GM12878 (cell line): ENCODE measurements around the gene PCSK6. TPM values are rescaled to one million over a fixed set of nuclear protein-coding genes. Genes with fewer than 3 reads are reported as not detected.

Experiments used
- POU2F2 ChIP-seq: IDR thresholded peaks from 3 replicates; pipeline ENCODE4 v1.6.1; 2011; ENCODE audit warnings: low read depth, mild to moderate bottlenecking, low read length, borderline replicate concordance
- SUZ12 ChIP-seq: fragments of 200-600 bp; sonication (generic); IDR thresholded peaks from one replicate; pipeline ENCODE4 v1.6.1; 2018; ENCODE audit warnings: antibody characterized with exemption, mild to moderate bottlenecking; ENCODE audit not compliant: unreplicated experiment
- polyA plus RNA-seq, 11 experiments: library from polyadenylated mRNA; depleted of rRNA in 4 of 11; unstranded in 6 of 11; stranded (reverse) in 5 of 11; fragments of >200 nt; fragmentation: Nextera tagmentation in 4 of 11; fragmentation: Illumina TruSeq in 1 of 11; extraction: Ambion mirVana in 4 of 11; extraction: Trizol in 1 of 11; gene quantifications; 1 replicate in 1 of 11; 2 replicates in 10 of 11; pipeline versions ENCODE4 v1.2.1 to v1.2.3, GENCODE V29; 2011 to 2016; ENCODE audit warnings: inconsistent platforms in 2 of 11, missing spikeins in 2 of 11, low read depth in 1 of 11
- total RNA-seq, 4 experiments: library from RNA; depleted of rRNA in 3 of 4; stranded (reverse); fragments of >200 nt in 3 of 4; fragmentation: Illumina TruSeq in 1 of 4; extraction: Trizol in 1 of 4; gene quantifications; 2 replicates each; pipeline versions ENCODE4 v1.2.1 to v1.2.3, GENCODE V29; 2013 to 2021
- TF ChIP-seq, protein P1 (sequence below): IDR thresholded peaks from 2 replicates; pipeline ENCODE4 v1.6.1; 2012; ENCODE audit warnings: mild to moderate bottlenecking, low read depth, low read length
- TF ChIP-seq, protein P2 (sequence below), 3 experiments: IDR thresholded peaks in 2 of 3; conservative IDR thresholded peaks in 1 of 3; 2 replicates each; pipeline ENCODE4 v1.5.1; 2011; ENCODE audit warnings: low read depth in 3 of 3, low read length in 3 of 3, mild to moderate bottlenecking in 3 of 3, control low read depth in 2 of 3, moderate library complexity in 2 of 3, inconsistent platforms in 1 of 3, mixed read lengths in 1 of 3; ENCODE audit not compliant: control insufficient read depth in 2 of 3, insufficient read depth in 1 of 3; ENCODE audit errors: extremely low read depth in 1 of 3
- TF ChIP-seq, protein P3 (sequence below): fragments of 450-650 bp; IDR thresholded peaks from 2 replicates; pipeline ENCODE4 v1.6.1; 2018; ENCODE audit warnings: borderline replicate concordance, mild to moderate bottlenecking; ENCODE audit not compliant: partially characterized antibody

Gene PCSK6
- total and polyA plus RNA-seq, 10 of the 15 experiments (the other 5 are each of a cell fraction or from before 2014, with no cell fraction given) = 0.19 to 0.67 (median 0.25) TPM; not detected in 4

DNA sequence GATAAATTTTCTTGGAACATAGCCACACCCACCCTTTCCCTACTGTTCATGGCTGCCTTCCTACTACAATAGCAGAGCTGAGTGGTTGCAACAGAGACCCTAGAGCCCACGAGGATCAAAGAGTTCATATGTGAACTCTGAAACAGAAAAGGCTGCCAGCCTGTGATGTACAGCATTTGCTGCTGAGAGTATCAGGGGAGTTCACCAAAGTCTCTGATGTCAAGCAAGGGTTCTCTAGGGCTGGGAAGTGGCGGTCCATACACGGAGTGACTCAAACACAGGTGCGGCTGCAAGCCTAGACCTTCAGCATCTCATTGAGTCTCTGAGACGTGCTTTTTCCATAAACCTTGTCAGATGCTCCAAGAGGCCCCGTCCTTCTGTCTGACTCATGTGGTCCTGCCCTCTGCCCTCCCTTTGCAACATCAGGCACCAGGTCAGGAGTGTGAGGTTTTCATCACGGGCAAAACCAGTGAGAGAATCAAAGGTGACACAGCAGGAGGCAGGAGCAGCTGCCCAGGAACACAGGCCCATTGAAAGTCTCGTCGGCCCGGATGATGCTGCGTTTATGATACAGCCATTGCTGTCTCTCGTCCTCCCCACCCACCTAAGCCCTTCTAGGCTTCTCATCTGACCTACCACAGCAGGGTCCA lies 42.9 kb downstream of the PCSK6 start (continued):
- TF ChIP-seq, protein P1, sequence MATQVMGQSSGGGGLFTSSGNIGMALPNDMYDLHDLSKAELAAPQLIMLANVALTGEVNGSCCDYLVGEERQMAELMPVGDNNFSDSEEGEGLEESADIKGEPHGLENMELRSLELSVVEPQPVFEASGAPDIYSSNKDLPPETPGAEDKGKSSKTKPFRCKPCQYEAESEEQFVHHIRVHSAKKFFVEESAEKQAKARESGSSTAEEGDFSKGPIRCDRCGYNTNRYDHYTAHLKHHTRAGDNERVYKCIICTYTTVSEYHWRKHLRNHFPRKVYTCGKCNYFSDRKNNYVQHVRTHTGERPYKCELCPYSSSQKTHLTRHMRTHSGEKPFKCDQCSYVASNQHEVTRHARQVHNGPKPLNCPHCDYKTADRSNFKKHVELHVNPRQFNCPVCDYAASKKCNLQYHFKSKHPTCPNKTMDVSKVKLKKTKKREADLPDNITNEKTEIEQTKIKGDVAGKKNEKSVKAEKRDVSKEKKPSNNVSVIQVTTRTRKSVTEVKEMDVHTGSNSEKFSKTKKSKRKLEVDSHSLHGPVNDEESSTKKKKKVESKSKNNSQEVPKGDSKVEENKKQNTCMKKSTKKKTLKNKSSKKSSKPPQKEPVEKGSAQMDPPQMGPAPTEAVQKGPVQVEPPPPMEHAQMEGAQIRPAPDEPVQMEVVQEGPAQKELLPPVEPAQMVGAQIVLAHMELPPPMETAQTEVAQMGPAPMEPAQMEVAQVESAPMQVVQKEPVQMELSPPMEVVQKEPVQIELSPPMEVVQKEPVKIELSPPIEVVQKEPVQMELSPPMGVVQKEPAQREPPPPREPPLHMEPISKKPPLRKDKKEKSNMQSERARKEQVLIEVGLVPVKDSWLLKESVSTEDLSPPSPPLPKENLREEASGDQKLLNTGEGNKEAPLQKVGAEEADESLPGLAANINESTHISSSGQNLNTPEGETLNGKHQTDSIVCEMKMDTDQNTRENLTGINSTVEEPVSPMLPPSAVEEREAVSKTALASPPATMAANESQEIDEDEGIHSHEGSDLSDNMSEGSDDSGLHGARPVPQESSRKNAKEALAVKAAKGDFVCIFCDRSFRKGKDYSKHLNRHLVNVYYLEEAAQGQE = no peak
- no peak for TF ChIP-seq SUZ12
- TF ChIP-seq POU2F2 = no peak
- TF ChIP-seq, protein P2, sequence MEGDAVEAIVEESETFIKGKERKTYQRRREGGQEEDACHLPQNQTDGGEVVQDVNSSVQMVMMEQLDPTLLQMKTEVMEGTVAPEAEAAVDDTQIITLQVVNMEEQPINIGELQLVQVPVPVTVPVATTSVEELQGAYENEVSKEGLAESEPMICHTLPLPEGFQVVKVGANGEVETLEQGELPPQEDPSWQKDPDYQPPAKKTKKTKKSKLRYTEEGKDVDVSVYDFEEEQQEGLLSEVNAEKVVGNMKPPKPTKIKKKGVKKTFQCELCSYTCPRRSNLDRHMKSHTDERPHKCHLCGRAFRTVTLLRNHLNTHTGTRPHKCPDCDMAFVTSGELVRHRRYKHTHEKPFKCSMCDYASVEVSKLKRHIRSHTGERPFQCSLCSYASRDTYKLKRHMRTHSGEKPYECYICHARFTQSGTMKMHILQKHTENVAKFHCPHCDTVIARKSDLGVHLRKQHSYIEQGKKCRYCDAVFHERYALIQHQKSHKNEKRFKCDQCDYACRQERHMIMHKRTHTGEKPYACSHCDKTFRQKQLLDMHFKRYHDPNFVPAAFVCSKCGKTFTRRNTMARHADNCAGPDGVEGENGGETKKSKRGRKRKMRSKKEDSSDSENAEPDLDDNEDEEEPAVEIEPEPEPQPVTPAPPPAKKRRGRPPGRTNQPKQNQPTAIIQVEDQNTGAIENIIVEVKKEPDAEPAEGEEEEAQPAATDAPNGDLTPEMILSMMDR (IDR thresholded peaks at IDR 0.05 in 2 of 3, conservative IDR thresholded peaks at IDR 0.05 in 1 of 3; ENCODE audit: control insufficient read depth in 2 of 3, extremely low read depth in 1 of 3, insufficient read depth in 1 of 3, low read depth in 3 of 3, low read length in 3 of 3) = no peak
- TF ChIP-seq, protein P3, sequence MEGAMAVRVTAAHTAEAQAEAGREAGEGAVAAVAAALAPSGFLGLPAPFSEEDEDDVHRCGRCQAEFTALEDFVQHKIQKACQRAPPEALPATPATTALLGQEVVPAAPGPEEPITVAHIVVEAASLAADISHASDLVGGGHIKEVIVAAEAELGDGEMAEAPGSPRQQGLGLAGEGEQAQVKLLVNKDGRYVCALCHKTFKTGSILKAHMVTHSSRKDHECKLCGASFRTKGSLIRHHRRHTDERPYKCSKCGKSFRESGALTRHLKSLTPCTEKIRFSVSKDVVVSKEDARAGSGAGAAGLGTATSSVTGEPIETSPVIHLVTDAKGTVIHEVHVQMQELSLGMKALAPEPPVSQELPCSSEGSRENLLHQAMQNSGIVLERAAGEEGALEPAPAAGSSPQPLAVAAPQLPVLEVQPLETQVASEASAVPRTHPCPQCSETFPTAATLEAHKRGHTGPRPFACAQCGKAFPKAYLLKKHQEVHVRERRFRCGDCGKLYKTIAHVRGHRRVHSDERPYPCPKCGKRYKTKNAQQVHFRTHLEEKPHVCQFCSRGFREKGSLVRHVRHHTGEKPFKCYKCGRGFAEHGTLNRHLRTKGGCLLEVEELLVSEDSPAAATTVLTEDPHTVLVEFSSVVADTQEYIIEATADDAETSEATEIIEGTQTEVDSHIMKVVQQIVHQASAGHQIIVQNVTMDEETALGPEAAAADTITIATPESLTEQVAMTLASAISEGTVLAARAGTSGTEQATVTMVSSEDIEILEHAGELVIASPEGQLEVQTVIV = no peak
